ENCODE data around the gene RGL2. TPM values are rescaled to one million over a fixed set of nuclear protein-coding genes. Genes with fewer than 3 reads are reported as not detected.
"Not testable (repeated sequence)": the region's sequence is repeated elsewhere in the genome, so short reads cannot be mapped to it uniquely, and the experiment has no call there.

The RGL2 gene
- total RNA-seq, 1 donor from 2014 or later = 117 TPM

DNA sequence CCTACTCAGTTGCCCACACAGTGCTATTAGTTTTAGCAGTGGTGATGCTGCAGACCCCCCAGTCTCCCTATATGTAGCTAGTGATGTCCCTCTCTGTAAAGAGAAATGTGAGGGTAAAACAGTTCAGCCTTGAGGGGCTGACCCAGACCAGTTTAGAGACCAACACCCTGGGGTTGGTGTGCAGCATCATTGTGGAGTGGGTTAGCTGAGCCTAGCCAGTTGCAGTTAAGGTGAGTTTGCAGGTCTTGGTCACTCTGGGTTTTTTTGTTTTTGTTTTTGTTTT lies 22.2 kb downstream of the RGL2 start:
- peak overlapping the region; percentile 95 for H3K27ac ChIP-seq
- H3K9me3 ChIP-seq = no peaks in the 10 kb centered on the region
- peaks cover 70% of the 10 kb centered on the region for H3K4me1 ChIP-seq
- intact Hi-C loops (cut with DNase I) = no loop called here
- DNase-seq (no peak), ATAC-seq (no peak)
- H3K36me3 ChIP-seq = peaks cover 72% of the 10 kb centered on the region
- TF ChIP-seq, protein P1, sequence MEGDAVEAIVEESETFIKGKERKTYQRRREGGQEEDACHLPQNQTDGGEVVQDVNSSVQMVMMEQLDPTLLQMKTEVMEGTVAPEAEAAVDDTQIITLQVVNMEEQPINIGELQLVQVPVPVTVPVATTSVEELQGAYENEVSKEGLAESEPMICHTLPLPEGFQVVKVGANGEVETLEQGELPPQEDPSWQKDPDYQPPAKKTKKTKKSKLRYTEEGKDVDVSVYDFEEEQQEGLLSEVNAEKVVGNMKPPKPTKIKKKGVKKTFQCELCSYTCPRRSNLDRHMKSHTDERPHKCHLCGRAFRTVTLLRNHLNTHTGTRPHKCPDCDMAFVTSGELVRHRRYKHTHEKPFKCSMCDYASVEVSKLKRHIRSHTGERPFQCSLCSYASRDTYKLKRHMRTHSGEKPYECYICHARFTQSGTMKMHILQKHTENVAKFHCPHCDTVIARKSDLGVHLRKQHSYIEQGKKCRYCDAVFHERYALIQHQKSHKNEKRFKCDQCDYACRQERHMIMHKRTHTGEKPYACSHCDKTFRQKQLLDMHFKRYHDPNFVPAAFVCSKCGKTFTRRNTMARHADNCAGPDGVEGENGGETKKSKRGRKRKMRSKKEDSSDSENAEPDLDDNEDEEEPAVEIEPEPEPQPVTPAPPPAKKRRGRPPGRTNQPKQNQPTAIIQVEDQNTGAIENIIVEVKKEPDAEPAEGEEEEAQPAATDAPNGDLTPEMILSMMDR (IDR thresholded peaks at IDR 0.05) = no peak
- H3K27me3 ChIP-seq (ENCODE audit: low read depth) = no peaks in the 10 kb centered on the region
- H3K4me3 ChIP-seq = peak overlapping the region; percentile 86

- intact Hi-C loops (cut with DNase I); H3K9me3 ChIP-seq; ATAC-seq; H3K27me3 ChIP-seq (ENCODE audit: low read depth); DNase-seq: not testable (repeated sequence)
- H3K27ac ChIP-seq = peak overlapping the region; percentile 95
- H3K4me1 ChIP-seq = peaks cover 71% of the 10 kb centered on the region
- peak overlapping the region; percentile 86 for H3K4me3 ChIP-seq
- H3K36me3 ChIP-seq = peaks cover 66% of the 10 kb centered on the region
Measured at GRCh38 chr6:33275795-33276580, 22.8 kb downstream of the RGL2 start.

- peaks cover 54% of the 10 kb centered on the region for H3K36me3 ChIP-seq
- H3K27me3 ChIP-seq (ENCODE audit: low read depth) = no peaks in the 10 kb centered on the region
- H3K9me3 ChIP-seq = no peaks in the 10 kb centered on the region
- DNase-seq = no peak
- H3K4me3 ChIP-seq = peak overlapping the region; percentile 9
- TF ChIP-seq, protein P1 (IDR thresholded peaks at IDR 0.05) = no peak
- no peak overlapping the region for H3K27ac ChIP-seq
- peaks cover 77% of the 10 kb centered on the region for H3K4me1 ChIP-seq
- no peak for ATAC-seq
- intact Hi-C loops (cut with DNase I) = no loop called here
Measured at GRCh38 chr6:33273924-33274902, 24.5 kb downstream of the RGL2 start.

DNA sequence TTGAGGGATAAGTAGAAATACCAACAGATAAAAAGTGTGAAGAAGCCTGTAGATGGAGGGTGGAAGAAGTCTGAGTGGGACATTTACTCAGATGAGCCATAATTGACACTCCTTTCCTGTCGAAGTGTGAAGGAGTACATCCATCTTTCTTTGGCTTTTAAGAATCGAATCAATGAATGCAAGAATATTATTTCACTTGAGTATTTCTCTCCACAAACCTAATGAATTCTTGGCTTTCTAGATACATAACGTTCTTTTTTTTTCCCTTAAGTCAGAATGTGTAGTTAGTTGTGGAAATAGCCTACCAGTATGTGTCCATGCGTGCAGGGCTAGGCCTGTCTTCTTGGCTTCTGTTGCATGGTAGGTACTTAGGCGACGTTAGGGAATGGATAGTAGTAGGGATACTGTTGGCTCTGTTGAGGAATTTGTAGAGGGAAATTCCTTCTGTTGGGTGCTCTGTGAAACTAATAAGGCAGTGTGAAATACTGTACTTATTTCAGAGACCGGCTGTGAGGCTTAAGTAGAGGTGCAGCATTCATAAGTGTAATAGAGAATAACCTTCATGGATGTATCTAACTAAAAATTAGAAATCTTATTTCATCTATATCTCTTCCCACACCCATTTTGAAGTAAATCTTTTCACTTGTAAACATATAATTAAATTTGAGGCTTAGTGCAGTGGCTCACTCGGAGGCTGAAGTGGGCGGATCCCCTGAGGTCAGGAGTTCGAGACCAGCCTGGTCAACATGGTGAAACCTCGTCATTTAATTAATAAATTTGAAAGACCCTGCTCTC lies 25.4 kb downstream of the RGL2 start:
- no peak for DNase-seq
- peak overlapping the region; percentile 83 for H3K4me3 ChIP-seq
- H3K4me1 ChIP-seq = peaks cover 69% of the 10 kb centered on the region
- no peaks in the 10 kb centered on the region for H3K27me3 ChIP-seq (ENCODE audit: low read depth)
- TF ChIP-seq, protein P1 (IDR thresholded peaks at IDR 0.05) = no peak
- H3K36me3 ChIP-seq = peaks cover 54% of the 10 kb centered on the region
- no peak for ATAC-seq
- H3K27ac ChIP-seq = peak overlapping the region; percentile 91
- no peaks in the 10 kb centered on the region for H3K9me3 ChIP-seq
- intact Hi-C loops (cut with DNase I) = no loop called here

DNA sequence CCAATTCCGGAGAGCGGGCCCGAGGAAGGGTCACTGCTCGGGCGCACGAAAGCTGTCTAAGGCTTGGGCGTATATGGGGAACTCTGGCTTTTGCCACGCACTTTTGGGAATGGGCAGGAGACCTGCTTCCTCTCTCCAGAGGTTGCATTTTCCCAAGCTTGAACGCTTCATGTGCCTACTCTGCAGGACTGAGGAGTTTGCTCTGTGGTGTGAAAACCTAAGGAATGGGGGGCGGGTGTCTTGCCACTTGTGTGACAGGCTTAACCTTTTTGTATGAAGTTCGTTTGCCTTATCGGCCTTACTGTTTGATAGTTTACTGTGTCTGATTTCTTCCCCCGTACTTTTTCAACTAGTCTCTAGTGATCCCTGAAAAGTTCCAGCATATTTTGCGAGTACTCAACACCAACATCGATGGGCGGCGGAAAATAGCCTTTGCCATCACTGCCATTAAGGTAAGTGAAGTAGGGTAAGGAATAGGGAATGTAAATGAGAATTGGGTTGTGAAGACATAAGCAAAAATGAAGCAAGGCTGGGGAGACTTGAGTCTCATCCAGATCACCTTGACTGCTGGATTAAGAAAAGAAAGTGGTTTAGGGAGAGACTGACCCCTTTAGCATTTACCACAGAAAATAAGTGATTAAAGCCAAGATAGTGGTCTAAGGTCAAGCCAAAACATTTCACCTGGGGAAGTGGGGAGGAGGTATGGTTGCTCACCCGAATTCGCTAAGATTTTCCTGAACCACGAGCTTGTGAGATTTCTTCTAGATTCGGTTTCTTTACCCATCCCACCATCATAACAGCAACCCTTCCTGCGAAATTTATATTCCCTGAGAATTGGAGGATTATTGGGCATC lies 26.2 kb downstream of the RGL2 start:
- peak overlapping the region; percentile 83 for H3K4me3 ChIP-seq
- peaks cover 60% of the 10 kb centered on the region for H3K4me1 ChIP-seq
- H3K36me3 ChIP-seq = peaks cover 61% of the 10 kb centered on the region
- no peaks in the 10 kb centered on the region for H3K27me3 ChIP-seq (ENCODE audit: low read depth)
- DNase-seq (no peak), ATAC-seq (peak; percentile 3 to 25)
- peak overlapping the region; percentile 91 for H3K27ac ChIP-seq
- no peaks in the 10 kb centered on the region for H3K9me3 ChIP-seq
- intact Hi-C loops (cut with DNase I) = no loop called here
- TF ChIP-seq, protein P1 (IDR thresholded peaks at IDR 0.05) = no peak
